GM23248 (cell line): Measurements from ENCODE around the gene PHYKPL.

Experiments used
- EZH2 ChIP-seq: fragments of 200-600 bp; sonication (generic); IDR thresholded peaks from 2 replicates; pipeline ENCODE4 v1.6.1; 2018; ENCODE audit warnings: antibody characterized with exemption, mild to moderate bottlenecking; ENCODE audit not compliant: insufficient read depth, poor library complexity, severe bottlenecking
- EZH2phosphoT487 ChIP-seq: fragments of 200-600 bp; sonication (generic); IDR thresholded peaks from 2 replicates; pipeline ENCODE4 v1.6.1; 2018; ENCODE audit warnings: antibody characterized with exemption, moderate library complexity, mild to moderate bottlenecking, low read depth; ENCODE audit not compliant: insufficient read depth

GRCh38 chr5:178277346-178277745 is 44.7 kb upstream of the PHYKPL start:
- no peak for TF ChIP-seq EZH2
- TF ChIP-seq EZH2phosphoT487, result no peak
